Peyer's patch (tissue), 4 donors: ENCODE results near the gene GYPB.
"Not testable (repeated sequence)": the region's sequence is repeated elsewhere in the genome, so short reads cannot be mapped to it uniquely, and the experiment has no call there.

Experiments used
- CTCF ChIP-seq, 6 experiments: fragments of 450-650 bp in 4 of 6; fragments of 200-600 bp in 2 of 6; sonication (generic) in 1 of 6; IDR thresholded peaks; one replicate each; pipeline ENCODE4 v1.5.1; 2017 to 2019; ENCODE audit warnings: antibody characterized with exemption in 6 of 6, mild to moderate bottlenecking in 3 of 6, moderate library complexity in 1 of 6
- POLR2A ChIP-seq, 2 donors: fragments of 450-650 bp; IDR thresholded peaks; one replicate each; pipeline ENCODE4 v1.5.1; 2017; ENCODE audit warnings: antibody characterized with exemption in 2 of 2, mild to moderate bottlenecking in 2 of 2, moderate library complexity in 2 of 2

DNA sequence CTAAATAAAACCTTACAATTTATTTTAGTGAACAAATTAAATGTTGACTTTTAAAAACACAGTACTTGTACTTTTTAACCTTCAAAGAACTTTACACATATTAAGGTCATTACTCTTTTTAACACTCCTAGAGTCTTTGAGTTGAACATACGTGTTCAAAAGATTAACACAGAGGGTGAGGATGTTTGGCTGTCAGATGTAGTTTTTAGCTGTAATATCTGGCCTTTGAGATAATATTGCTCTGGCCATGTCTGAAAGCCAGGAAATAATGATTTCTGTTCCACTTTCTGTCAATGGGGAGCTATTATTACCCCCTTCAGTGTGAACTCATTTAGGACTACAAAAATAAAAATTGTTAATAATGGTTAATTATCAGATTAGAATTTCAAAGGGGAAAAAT, 71.7 kb downstream of the GYPB start:
- not testable (repeated sequence) for TF ChIP-seq CTCF, POLR2A (IDR thresholded peaks at IDR 0.05)
